Measurements from ENCODE around the gene CHST12.
"Not testable (repeated sequence)": the region's sequence is repeated elsewhere in the genome, so short reads cannot be mapped to it uniquely, and the experiment has no call there.

CHST12 gene

GRCh38 chr7:2461268-2462026 is 58.0 kb downstream of the CHST12 start:
- no peak for DNase-seq (ENCODE audit: low read depth)

- DNase-seq (ENCODE audit: low read depth), result no peak
Measured at GRCh38 chr7:2462731-2463130, 59.3 kb downstream of the CHST12 start.

GRCh38 chr7:2465928-2466327 is 62.5 kb downstream of the CHST12 start:
- no peak for DNase-seq (ENCODE audit: low read depth)

GRCh38 chr7:2466675-2467074 is 63.3 kb downstream of the CHST12 start:
- DNase-seq (ENCODE audit: low read depth), result no peak

- DNase-seq (ENCODE audit: low read depth), result no peak
Measured at GRCh38 chr7:2468227-2468626, 64.8 kb downstream of the CHST12 start.

- DNase-seq (ENCODE audit: low read depth), result not testable (repeated sequence)
Measured at GRCh38 chr7:2469460-2470203, 66.2 kb downstream of the CHST12 start.

- DNase-seq (ENCODE audit: low read depth), result no peak
Measured at GRCh38 chr7:2470204-2471021, 67.0 kb downstream of the CHST12 start.

- DNase-seq (ENCODE audit: low read depth), result no peak
Measured at GRCh38 chr7:2471022-2471329, 67.6 kb downstream of the CHST12 start.

- no peak for DNase-seq (ENCODE audit: low read depth)
Measured at GRCh38 chr7:2471396-2471795, 68.0 kb downstream of the CHST12 start.

- DNase-seq (ENCODE audit: low read depth), result no peak
Measured at GRCh38 chr7:2472739-2473138, 69.3 kb downstream of the CHST12 start.

- DNase-seq (ENCODE audit: low read depth), result no peak
Measured at GRCh38 chr7:2473496-2474180, 70.2 kb downstream of the CHST12 start.

- DNase-seq (ENCODE audit: low read depth), result no peak
Measured at GRCh38 chr7:2474224-2474623, 70.8 kb downstream of the CHST12 start.

GRCh38 chr7:2474813-2475677 is 71.6 kb downstream of the CHST12 start:
- no peak for DNase-seq (ENCODE audit: low read depth)

GRCh38 chr7:2475678-2476015 is 72.2 kb downstream of the CHST12 start:
- DNase-seq (ENCODE audit: low read depth), result no peak

- no peak for DNase-seq (ENCODE audit: low read depth)
Measured at GRCh38 chr7:2476298-2476697, 72.9 kb downstream of the CHST12 start, which contains the start of gene GRIFIN. TSS of gene GRIFIN (minus strand) at chr7:2476398. CDS start at chr7:2476383, 15 bp downstream.

GRCh38 chr7:2476776-2477446 is 73.5 kb downstream of the CHST12 start:
- DNase-seq (ENCODE audit: low read depth), result no peak

- DNase-seq (ENCODE audit: low read depth), result peak; percentile 24
Measured at GRCh38 chr7:2477447-2478398, 74.3 kb downstream of the CHST12 start.

- no peak for DNase-seq (ENCODE audit: low read depth)
Measured at GRCh38 chr7:2478399-2478785, 75.0 kb downstream of the CHST12 start.

- DNase-seq (ENCODE audit: low read depth), result no peak
Measured at GRCh38 chr7:2478800-2479199, 75.4 kb downstream of the CHST12 start.
